Activated T-cell treated with anti-CD3 and anti-CD28 coated beads, Interleukin-2, amount 50 U/mL, for 1 hour (primary cell): ENCODE results near the gene KCNA5.

Experiments
- DNase-seq: peaks from one replicate; pipeline ENCODE4 v3.0.0-alpha.2; 2020

Gene KCNA5

GRCh38 chr12:5030066-5030465, 13.6 kb upstream of the KCNA5 start:
- DNase-seq = no peak

- no peak for DNase-seq
Measured at GRCh38 chr12:5031242-5031641, 12.4 kb upstream of the KCNA5 start.

- no peak for DNase-seq
Measured at GRCh38 chr12:5031958-5032357, 11.7 kb upstream of the KCNA5 start.

- DNase-seq = no peak
Measured at GRCh38 chr12:5032821-5033220, 10.9 kb upstream of the KCNA5 start.

- no peak for DNase-seq
Measured at GRCh38 chr12:5033883-5034282, 9.8 kb upstream of the KCNA5 start.

- DNase-seq = no peak
Measured at GRCh38 chr12:5034603-5035002, 9.1 kb upstream of the KCNA5 start.

GRCh38 chr12:5035618-5036017, 8.1 kb upstream of the KCNA5 start:
- DNase-seq = no peak

GRCh38 chr12:5036031-5036430, 7.6 kb upstream of the KCNA5 start:
- no peak for DNase-seq

- DNase-seq = no peak
Measured at GRCh38 chr12:5037795-5038357, 5.8 kb upstream of the KCNA5 start.

- no peak for DNase-seq
Measured at GRCh38 chr12:5038781-5039311, 4.8 kb upstream of the KCNA5 start.

GRCh38 chr12:5039815-5040214, 3.9 kb upstream of the KCNA5 start:
- DNase-seq = no peak

GRCh38 chr12:5040368-5040767, 3.3 kb upstream of the KCNA5 start:
- DNase-seq = no peak

- no peak for DNase-seq
Measured at GRCh38 chr12:5044420-5045295, 979 bp downstream of the KCNA5 start.

- no peak for DNase-seq
Measured at GRCh38 chr12:5047094-5047493, 3.4 kb downstream of the KCNA5 start.

- DNase-seq = no peak
Measured at GRCh38 chr12:5047729-5048128, 4.0 kb downstream of the KCNA5 start.

- DNase-seq = no peak
Measured at GRCh38 chr12:5050542-5050941, 6.9 kb downstream of the KCNA5 start.

GRCh38 chr12:5051334-5051733, 7.7 kb downstream of the KCNA5 start:
- no peak for DNase-seq

- no peak for DNase-seq
Measured at GRCh38 chr12:5051913-5052312, 8.2 kb downstream of the KCNA5 start.

GRCh38 chr12:5052348-5052747, 8.7 kb downstream of the KCNA5 start:
- DNase-seq = no peak

GRCh38 chr12:5059358-5059757, 15.7 kb downstream of the KCNA5 start:
- DNase-seq = no peak

- no peak for DNase-seq
Measured at GRCh38 chr12:5060958-5061357, 17.3 kb downstream of the KCNA5 start.

GRCh38 chr12:5063149-5063548, 19.5 kb downstream of the KCNA5 start:
- no peak for DNase-seq

GRCh38 chr12:5064913-5065490, 21.3 kb downstream of the KCNA5 start:
- no peak for DNase-seq

- DNase-seq = no peak
Measured at GRCh38 chr12:5066251-5066650, 22.6 kb downstream of the KCNA5 start.
